Measurements from ENCODE around the gene PSMD9. TPM values are rescaled to one million over a fixed set of nuclear protein-coding genes. Genes with fewer than 3 reads are reported as not detected.

Gene PSMD9
- total RNA-seq, 1 donor from 2014 or later = 28.1 TPM

DNA sequence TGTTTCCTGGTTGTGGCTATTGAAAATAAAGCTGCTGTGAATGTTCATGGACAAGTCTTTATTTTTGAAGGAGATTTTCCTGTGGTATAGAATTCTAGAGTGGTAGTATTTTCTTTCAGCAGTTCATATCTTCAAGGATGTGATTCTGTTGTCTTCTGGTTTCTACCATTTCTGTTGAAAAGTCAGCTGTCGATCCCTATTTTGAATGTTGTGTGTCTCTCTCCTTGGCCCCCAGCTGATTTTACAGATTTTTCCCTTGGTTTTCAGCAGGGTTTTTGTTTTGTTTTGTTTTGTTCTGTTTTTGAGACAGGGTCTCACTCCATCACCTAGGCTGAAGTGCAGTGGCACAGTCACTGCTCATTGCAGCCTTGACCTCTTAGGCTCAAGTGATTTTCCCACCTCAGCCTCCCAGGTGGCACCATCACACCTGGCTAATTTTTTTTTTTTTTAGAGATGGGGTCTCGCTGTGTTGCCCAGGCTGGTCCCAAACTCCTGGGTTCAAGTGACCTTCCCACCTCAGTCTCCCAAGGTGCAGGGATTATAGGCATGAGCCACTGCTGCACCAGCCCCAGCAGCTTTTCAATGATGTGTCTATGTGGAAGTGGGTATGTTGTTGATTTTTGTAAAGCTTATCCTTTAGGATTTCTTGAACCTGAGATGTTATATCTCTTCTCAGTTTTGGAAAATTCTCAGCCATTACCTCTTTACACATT, 57.9 kb downstream of the PSMD9 start:
- TF ChIP-seq, protein P1, sequence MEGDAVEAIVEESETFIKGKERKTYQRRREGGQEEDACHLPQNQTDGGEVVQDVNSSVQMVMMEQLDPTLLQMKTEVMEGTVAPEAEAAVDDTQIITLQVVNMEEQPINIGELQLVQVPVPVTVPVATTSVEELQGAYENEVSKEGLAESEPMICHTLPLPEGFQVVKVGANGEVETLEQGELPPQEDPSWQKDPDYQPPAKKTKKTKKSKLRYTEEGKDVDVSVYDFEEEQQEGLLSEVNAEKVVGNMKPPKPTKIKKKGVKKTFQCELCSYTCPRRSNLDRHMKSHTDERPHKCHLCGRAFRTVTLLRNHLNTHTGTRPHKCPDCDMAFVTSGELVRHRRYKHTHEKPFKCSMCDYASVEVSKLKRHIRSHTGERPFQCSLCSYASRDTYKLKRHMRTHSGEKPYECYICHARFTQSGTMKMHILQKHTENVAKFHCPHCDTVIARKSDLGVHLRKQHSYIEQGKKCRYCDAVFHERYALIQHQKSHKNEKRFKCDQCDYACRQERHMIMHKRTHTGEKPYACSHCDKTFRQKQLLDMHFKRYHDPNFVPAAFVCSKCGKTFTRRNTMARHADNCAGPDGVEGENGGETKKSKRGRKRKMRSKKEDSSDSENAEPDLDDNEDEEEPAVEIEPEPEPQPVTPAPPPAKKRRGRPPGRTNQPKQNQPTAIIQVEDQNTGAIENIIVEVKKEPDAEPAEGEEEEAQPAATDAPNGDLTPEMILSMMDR (IDR thresholded peaks at IDR 0.05; ENCODE audit: borderline replicate concordance) = no peak
- no peaks in the 10 kb centered on the region for H3K4me1 ChIP-seq
- intact Hi-C loops (cut with micrococcal nuclease) = no loop called here
- no peaks in the 10 kb centered on the region for H3K36me3 ChIP-seq
- no peak overlapping the region for H3K4me3 ChIP-seq
- no peaks in the 10 kb centered on the region for H3K9me3 ChIP-seq (replicated peaks)
- DNase-seq = no peak
- no peaks in the 10 kb centered on the region for H3K27me3 ChIP-seq (ENCODE audit: low read depth)
- H3K27ac ChIP-seq (replicated peaks) = no peak overlapping the region

DNA sequence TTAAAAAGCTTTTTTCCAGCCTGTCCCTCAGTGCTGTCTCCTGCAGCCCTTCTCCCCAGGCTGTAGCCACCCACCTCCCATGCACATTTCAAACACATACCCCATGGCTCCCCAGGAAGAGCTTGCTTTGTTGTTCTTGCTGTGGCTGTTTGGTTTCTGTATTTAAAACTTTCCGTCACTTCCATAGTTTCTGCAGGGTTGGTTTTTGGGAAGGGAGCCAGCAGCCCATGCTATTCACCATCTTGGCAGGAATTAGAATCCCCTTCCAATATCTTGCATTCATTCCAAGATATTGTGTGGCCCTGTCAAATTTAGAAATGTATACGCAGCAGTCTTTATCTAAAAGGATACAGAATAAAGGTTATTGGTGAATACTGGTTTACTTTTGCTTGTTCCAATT, 59.4 kb downstream of the PSMD9 start:
- Histone ChIP-seq H3K4me1 (no peaks in the 10 kb centered on the region), H3K36me3 (no peaks in the 10 kb centered on the region), H3K27me3 (ENCODE audit: low read depth) (no peaks in the 10 kb centered on the region), H3K4me3 (no peak overlapping the region), H3K9me3 (replicated peaks) (no peaks in the 10 kb centered on the region), H3K27ac (replicated peaks) (no peak overlapping the region)
- intact Hi-C loops (cut with micrococcal nuclease) = no loop called here
- DNase-seq = no peak
- TF ChIP-seq, protein P1 (IDR thresholded peaks at IDR 0.05; ENCODE audit: borderline replicate concordance) = no peak

DNA sequence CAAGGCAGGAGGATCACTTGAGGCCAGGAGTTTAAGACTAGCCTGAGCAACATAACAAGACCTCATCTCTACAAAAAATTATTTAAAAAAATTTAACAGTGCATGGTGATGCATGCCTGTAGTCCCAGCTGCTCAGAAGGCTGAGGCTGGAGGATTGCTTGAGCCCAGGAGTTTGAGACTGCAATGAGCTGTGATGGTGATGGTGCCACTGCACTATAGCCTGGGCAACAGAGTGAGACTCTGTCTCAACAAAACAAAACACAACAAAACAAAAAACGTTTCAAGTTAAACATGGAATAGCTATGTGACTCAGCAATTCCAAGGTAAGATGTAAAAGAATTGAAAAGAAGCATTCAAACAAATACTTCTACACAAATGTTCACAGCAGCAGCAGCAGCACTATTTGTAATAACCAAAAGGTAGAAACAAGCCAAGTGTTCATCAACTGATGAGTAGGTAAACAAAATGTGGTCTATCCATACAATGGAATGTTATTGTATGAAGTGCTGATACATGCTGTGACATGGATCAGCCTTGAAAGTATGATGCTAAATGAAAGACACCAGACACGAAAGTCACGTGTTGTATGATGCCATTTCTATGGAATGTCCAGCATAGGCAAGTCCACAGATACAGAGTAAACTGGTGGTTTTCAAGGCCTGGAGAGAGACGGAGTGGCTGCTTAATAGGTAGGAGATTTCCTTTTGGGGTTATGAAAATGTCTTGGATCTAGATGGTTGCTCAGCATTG, 61.2 kb downstream of the PSMD9 start:
- Histone ChIP-seq H3K4me3 (no peak overlapping the region), H3K27ac (replicated peaks) (no peak overlapping the region), H3K36me3 (no peaks in the 10 kb centered on the region), H3K27me3 (ENCODE audit: low read depth) (no peaks in the 10 kb centered on the region), H3K4me1 (no peaks in the 10 kb centered on the region), H3K9me3 (replicated peaks) (no peaks in the 10 kb centered on the region)
- DNase-seq = no peak
- TF ChIP-seq, protein P1 (IDR thresholded peaks at IDR 0.05; ENCODE audit: borderline replicate concordance) = no peak
- intact Hi-C loops (cut with micrococcal nuclease) = no loop called here

GRCh38 chr12:121953117-121953692, 64.6 kb downstream of the PSMD9 start:
- Histone ChIP-seq H3K4me1 (no peaks in the 10 kb centered on the region), H3K36me3 (no peaks in the 10 kb centered on the region), H3K27me3 (ENCODE audit: low read depth) (no peaks in the 10 kb centered on the region), H3K4me3 (no peak overlapping the region), H3K27ac (replicated peaks) (no peak overlapping the region), H3K9me3 (replicated peaks) (no peaks in the 10 kb centered on the region)
- DNase-seq = no peak
- intact Hi-C loops (cut with micrococcal nuclease) = no loop called here
- TF ChIP-seq, protein P1 (IDR thresholded peaks at IDR 0.05; ENCODE audit: borderline replicate concordance) = no peak

- intact Hi-C loops (cut with micrococcal nuclease) = no loop called here
- H3K27me3 ChIP-seq (ENCODE audit: low read depth) = no peaks in the 10 kb centered on the region
- H3K36me3 ChIP-seq = no peaks in the 10 kb centered on the region
- TF ChIP-seq, protein P1 (IDR thresholded peaks at IDR 0.05; ENCODE audit: borderline replicate concordance) = no peak
- H3K27ac ChIP-seq (replicated peaks) = no peak overlapping the region
- no peak overlapping the region for H3K4me3 ChIP-seq
- no peaks in the 10 kb centered on the region for H3K4me1 ChIP-seq
- DNase-seq = no peak
- H3K9me3 ChIP-seq (replicated peaks) = no peaks in the 10 kb centered on the region
These were observed 65.1 kb downstream of the PSMD9 start for GRCh38 chr12:121953695-121954094.
